Astrocyte of the cerebellum (primary cell): ENCODE measurements around the gene NMT2.

Experiments used
- DNase-seq: peaks from one replicate; pipeline ENCODE4 v3.0.0-alpha.2; 2011; ENCODE audit warnings: low read depth
- H3K4me3 ChIP-seq: 2 replicates; pipeline ENCODE4 v1.5.1; 2011; ENCODE audit warnings: mild to moderate bottlenecking, low read depth, low read length, moderate library complexity
- in situ Hi-C: cut with HindIII; loops from 2 replicates; pipeline ENCODE4 v1.10.0; 2017; ENCODE audit warnings: low sequenced_read_pairs
- TF ChIP-seq, protein P1 (sequence below): IDR thresholded peaks from 2 replicates; pipeline ENCODE4 v1.5.1; 2012; ENCODE audit warnings: low read length, low read depth, moderate library complexity, mild to moderate bottlenecking; ENCODE audit errors: missing control alignments

NMT2 gene

DNA sequence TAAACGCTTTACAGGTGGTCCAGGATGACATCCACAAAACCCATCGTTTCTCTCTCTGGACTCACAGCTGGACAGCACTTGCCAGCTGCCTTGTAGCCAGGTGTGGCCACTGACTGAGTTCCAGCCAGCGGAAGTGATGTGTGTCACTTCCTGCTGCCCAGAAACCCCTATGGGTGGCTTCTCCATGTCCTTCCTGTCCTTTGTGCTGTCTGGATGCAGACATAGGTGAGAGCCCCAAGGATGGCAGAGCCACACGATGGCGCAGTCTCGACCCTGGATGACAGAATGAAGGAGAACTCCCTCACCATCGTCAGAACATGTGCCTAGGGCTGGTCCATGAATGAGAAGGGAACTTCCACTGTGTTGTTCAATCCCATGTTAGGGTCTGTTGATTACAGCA, 22.1 kb downstream of the NMT2 start:
- in situ Hi-C loops = no loop called here
- H3K4me3 ChIP-seq = no peak overlapping the region
- no peak for DNase-seq
- TF ChIP-seq, protein P1, sequence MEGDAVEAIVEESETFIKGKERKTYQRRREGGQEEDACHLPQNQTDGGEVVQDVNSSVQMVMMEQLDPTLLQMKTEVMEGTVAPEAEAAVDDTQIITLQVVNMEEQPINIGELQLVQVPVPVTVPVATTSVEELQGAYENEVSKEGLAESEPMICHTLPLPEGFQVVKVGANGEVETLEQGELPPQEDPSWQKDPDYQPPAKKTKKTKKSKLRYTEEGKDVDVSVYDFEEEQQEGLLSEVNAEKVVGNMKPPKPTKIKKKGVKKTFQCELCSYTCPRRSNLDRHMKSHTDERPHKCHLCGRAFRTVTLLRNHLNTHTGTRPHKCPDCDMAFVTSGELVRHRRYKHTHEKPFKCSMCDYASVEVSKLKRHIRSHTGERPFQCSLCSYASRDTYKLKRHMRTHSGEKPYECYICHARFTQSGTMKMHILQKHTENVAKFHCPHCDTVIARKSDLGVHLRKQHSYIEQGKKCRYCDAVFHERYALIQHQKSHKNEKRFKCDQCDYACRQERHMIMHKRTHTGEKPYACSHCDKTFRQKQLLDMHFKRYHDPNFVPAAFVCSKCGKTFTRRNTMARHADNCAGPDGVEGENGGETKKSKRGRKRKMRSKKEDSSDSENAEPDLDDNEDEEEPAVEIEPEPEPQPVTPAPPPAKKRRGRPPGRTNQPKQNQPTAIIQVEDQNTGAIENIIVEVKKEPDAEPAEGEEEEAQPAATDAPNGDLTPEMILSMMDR = no peak

DNA sequence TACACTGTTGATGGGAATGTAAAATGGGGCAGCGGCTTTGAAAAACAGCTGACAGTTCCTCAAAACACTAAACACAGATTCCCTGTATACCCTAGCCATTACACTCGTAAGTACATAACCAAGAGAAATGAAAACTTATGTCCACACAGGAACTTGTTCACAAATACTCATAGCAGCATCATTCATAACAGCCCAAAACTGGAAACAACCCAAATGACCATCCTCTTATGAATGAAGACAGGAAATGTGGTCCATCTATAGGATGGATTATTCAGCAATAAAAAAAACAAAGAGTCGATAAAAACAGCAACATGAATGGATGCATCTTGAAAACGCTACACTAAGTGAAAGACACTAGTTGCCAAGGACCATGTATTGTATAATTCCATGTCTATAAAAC, 23.7 kb downstream of the NMT2 start:
- no peak for DNase-seq
- H3K4me3 ChIP-seq = no peak overlapping the region
- in situ Hi-C loops = no loop called here
- TF ChIP-seq, protein P1 = no peak

DNA sequence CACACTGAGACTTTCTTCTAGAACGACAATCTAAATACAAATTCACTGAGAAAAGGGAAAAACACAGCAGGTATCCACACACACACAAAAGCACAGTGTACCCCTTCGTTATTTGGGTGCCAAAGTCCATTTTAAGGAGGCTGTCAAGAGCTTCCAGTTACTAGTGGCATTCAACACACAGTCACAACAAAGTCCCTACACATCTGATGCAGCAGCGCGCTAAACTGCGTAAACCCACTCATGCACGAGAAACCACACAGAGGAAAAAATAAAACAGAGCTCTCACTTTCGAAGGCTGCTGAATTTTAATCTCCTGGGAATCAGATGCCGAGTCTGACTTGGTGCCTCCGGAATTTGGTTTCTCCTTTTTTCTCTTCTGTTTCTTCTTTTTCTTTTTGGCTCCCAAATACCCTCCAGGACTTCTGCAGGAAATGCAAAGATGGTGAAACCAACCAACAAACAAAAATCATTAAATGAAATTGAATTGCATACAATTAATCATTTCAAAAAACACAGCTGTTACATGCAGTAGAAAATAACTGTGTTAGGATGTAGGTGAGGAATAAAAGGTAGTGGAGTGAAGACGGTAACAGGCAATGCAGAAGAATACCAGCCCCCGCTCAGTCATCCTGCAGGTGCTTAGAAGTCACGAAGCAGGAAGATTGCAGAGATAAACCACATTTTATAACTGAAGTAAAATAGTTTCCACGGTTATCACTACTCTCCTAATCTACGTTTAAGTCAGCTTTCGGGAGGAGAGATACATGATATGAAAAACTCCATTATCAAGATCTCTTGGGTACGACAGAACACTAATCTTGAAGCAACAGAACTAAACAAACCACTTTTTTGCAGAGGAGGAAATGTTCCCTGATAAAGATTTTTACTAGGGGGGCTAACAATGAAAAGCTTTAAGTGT, 27.1 kb downstream of the NMT2 start:
- TF ChIP-seq, protein P1 = no peak
- in situ Hi-C loops = no loop called here
- H3K4me3 ChIP-seq = no peak overlapping the region
- peak; percentile 15 for DNase-seq

DNA sequence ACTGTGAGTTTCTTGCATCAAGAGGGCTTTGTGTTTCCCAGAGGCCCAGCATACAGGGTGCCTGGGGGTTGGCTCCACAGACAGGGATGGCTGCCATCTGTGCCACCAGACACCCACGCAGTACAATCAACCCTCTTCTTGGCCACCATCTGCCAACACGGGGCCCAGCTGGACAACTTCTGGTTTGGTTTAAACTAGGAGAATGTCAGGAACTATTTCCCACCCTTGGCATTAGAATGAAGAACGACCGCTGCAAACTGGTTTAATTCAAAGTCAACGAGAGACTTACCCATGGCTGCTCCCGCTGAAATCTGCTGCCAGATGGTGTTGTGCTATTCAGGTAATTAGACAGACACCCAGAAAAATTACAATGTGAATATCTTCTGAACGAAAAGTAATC, 27.8 kb downstream of the NMT2 start:
- no peak for DNase-seq
- TF ChIP-seq, protein P1 = no peak
- H3K4me3 ChIP-seq = no peak overlapping the region
- in situ Hi-C loops = no loop called here

DNA sequence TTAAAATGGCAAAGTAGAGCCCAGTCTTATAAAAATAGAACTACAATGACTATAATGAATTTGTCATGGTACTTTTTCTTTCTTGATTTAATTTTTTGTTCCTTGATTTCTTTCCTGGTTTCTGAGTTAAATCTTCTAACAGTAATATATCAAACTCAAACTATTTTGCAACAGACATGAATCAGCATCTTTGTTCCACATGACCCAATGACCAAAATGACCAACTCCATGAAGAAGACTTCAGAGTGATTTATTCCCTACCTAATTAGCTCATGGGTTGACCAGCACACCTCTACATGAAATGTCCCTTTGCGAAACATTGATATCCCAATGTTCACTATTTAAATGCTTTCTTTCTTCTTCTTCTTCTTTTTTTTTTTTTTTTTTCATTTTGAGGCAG, 30.9 kb downstream of the NMT2 start:
- no peak for DNase-seq
- in situ Hi-C loops = no loop called here
- no peak overlapping the region for H3K4me3 ChIP-seq
- TF ChIP-seq, protein P1 = no peak

DNA sequence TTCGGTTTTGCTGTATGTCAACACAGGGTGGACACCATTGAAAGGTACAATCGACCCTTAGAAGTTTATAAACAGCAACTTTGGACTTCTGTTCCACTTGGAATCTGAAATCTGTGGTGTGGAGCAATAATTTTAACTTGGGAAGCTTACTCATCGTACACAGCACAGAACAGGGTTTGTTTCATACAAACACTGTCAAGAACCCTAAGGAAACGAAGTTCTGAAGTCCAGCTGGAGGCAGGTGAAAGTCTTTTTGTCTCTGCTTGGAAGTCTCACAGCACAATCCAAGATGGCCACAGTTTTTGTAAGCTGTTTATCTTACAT, 31.5 kb downstream of the NMT2 start:
- TF ChIP-seq, protein P1 = no peak
- no peak overlapping the region for H3K4me3 ChIP-seq
- no peak for DNase-seq
- in situ Hi-C loops = no loop called here
